ENCODE measurements around the gene TSHZ3.

GRCh38 chr19:31316201-31316951 is 32.9 kb downstream of the TSHZ3 start:
- TF ChIP-seq CTCF (IDR thresholded peaks at IDR 0.05; ENCODE audit: low read depth, low read length) (no peak), MYC (IDR thresholded peaks at IDR 0.05; ENCODE audit: low read depth, low read length) (no peak), POLR2A (IDR thresholded peaks at IDR 0.05; ENCODE audit: extremely low read depth, insufficient read length) (no peak), MAX (IDR thresholded peaks at IDR 0.05; ENCODE audit: low read depth, low read length) (no peak)
